Neuronal stem cell (in vitro differentiated cells): ENCODE results near the gene SHC1.
A peak's percentile ranks its signal among the peaks of the same experiment; 100 is the strongest.

ENCODE experiments used
- DNase-seq: peaks from one replicate; pipeline ENCODE4 v3.0.0-alpha.2; 2013; ENCODE audit warnings: low spot score
- H2AFZ ChIP-seq: one replicate; pipeline ENCODE4 v1.6.1; 2013; ENCODE audit warnings: mild to moderate bottlenecking, low read length, inconsistent platforms
- H2AK5ac ChIP-seq: 2 replicates; pipeline ENCODE4 v1.6.1; 2013; ENCODE audit warnings: low read depth, mild to moderate bottlenecking, inconsistent platforms, low read length, moderate library complexity, mixed read lengths
- H2BK120ac ChIP-seq: 2 replicates; pipeline ENCODE4 v1.6.1; 2013; ENCODE audit warnings: low read depth, mild to moderate bottlenecking, inconsistent platforms, low read length, moderate library complexity, mixed read lengths
- H2BK12ac ChIP-seq: one replicate; pipeline ENCODE4 v1.6.1; 2013; ENCODE audit warnings: low read length, inconsistent platforms
- H2BK15ac ChIP-seq: 2 replicates; pipeline ENCODE4 v1.6.1; 2013; ENCODE audit warnings: mild to moderate bottlenecking, low read length, inconsistent platforms, mixed read lengths
- H2BK5ac ChIP-seq: one replicate; pipeline ENCODE4 v1.6.1; 2013; ENCODE audit warnings: inconsistent platforms, mild to moderate bottlenecking, low read length, moderate library complexity
- H3K14ac ChIP-seq: one replicate; pipeline ENCODE4 v1.6.1; 2013; ENCODE audit warnings: low read length, inconsistent platforms
- H3K18ac ChIP-seq: 2 replicates; pipeline ENCODE4 v1.6.1; 2013; ENCODE audit warnings: low read length, inconsistent platforms
- H3K23ac ChIP-seq: 2 replicates; pipeline ENCODE4 v1.6.1; 2013; ENCODE audit warnings: low read depth, mild to moderate bottlenecking, mixed read lengths, low read length, inconsistent platforms; ENCODE audit not compliant: poor library complexity
- H3K27ac ChIP-seq: replicated peaks from 3 replicates; pipeline ENCODE4 v1.5.1; 2013; ENCODE audit warnings: low read length, inconsistent platforms
- H3K27me3 ChIP-seq, 3 experiments: 2 replicates each; pipeline ENCODE4 v1.6.1; 2013; ENCODE audit warnings: low read length in 3 of 3, mild to moderate bottlenecking in 2 of 3, inconsistent platforms in 1 of 3, low read depth in 1 of 3, mixed read lengths in 1 of 3, moderate library complexity in 1 of 3; ENCODE audit not compliant: control insufficient read depth in 3 of 3, insufficient read depth in 3 of 3
- H3K36me3 ChIP-seq, 2 donors: replicated peaks in 1 of 2; 2 replicates each; pipeline ENCODE4 v1.6.1; 2013; ENCODE audit warnings: low read length in 2 of 2; ENCODE audit not compliant: control insufficient read depth in 2 of 2, insufficient read depth in 2 of 2
- H3K4ac ChIP-seq: 2 replicates; pipeline ENCODE4 v1.6.1; 2013; ENCODE audit warnings: inconsistent platforms, mild to moderate bottlenecking, low read length, moderate library complexity
- H3K4me1 ChIP-seq, 2 donors: 1 replicate in 1 of 2; 2 replicates in 1 of 2; pipeline ENCODE4 v1.6.1; 2013; ENCODE audit warnings: low read length in 2 of 2, low read depth in 1 of 2; ENCODE audit not compliant: control insufficient read depth in 2 of 2, insufficient read depth in 1 of 2
- H3K4me2 ChIP-seq: one replicate; pipeline ENCODE4 v1.6.1; 2013; ENCODE audit warnings: mild to moderate bottlenecking, low read length, inconsistent platforms; ENCODE audit not compliant: insufficient read depth, poor library complexity, severe bottlenecking
- H3K4me3 ChIP-seq, 2 donors: 2 replicates each; pipeline ENCODE4 v1.5.1; 2013; ENCODE audit warnings: low read length in 2 of 2, mild to moderate bottlenecking in 2 of 2, inconsistent platforms in 1 of 2, moderate library complexity in 1 of 2
- H3K79me1 ChIP-seq: one replicate; pipeline ENCODE4 v1.6.1; 2013; ENCODE audit warnings: low read depth, mild to moderate bottlenecking, inconsistent platforms, low read length, moderate library complexity
- H3K9ac ChIP-seq: one replicate; pipeline ENCODE4 v1.6.1; 2013; ENCODE audit warnings: mild to moderate bottlenecking, low read depth, low read length, inconsistent platforms; ENCODE audit not compliant: poor library complexity
- H3K9me3 ChIP-seq, 2 donors: replicated peaks in 1 of 2; 2 replicates each; pipeline versions ENCODE3 to v1.6.1; 2013; ENCODE audit warnings: low read length in 2 of 2, mild to moderate bottlenecking in 2 of 2, inconsistent platforms in 1 of 2, low read depth in 1 of 2, mixed read lengths in 1 of 2, moderate library complexity in 1 of 2; ENCODE audit not compliant: control insufficient read depth in 2 of 2, insufficient read depth in 1 of 2
- H4K8ac ChIP-seq: one replicate; pipeline ENCODE4 v1.6.1; 2013; ENCODE audit warnings: low read depth, mild to moderate bottlenecking, inconsistent platforms, low read length, moderate library complexity
- H4K91ac ChIP-seq: one replicate; pipeline ENCODE4 v1.6.1; 2013; ENCODE audit warnings: low read length, low read depth, mild to moderate bottlenecking, inconsistent platforms; ENCODE audit not compliant: poor library complexity
- WGBS, 2 donors: extraction: QIAGEN DNeasy Blood & Tissue Kit; methylation state at CpG; one replicate each; pipeline ENCODE4 v1.1.7; 2013; ENCODE audit warnings: missing lambda C conversion rate in 2 of 2, mixed read lengths in 1 of 2; ENCODE audit not compliant: insufficient read length in 2 of 2, insufficient replicate concordance in 1 of 2; ENCODE audit errors: extremely low coverage in 2 of 2; 5-methylcytosine and 5-hydroxymethylcytosine counted together

SHC1 gene

DNA sequence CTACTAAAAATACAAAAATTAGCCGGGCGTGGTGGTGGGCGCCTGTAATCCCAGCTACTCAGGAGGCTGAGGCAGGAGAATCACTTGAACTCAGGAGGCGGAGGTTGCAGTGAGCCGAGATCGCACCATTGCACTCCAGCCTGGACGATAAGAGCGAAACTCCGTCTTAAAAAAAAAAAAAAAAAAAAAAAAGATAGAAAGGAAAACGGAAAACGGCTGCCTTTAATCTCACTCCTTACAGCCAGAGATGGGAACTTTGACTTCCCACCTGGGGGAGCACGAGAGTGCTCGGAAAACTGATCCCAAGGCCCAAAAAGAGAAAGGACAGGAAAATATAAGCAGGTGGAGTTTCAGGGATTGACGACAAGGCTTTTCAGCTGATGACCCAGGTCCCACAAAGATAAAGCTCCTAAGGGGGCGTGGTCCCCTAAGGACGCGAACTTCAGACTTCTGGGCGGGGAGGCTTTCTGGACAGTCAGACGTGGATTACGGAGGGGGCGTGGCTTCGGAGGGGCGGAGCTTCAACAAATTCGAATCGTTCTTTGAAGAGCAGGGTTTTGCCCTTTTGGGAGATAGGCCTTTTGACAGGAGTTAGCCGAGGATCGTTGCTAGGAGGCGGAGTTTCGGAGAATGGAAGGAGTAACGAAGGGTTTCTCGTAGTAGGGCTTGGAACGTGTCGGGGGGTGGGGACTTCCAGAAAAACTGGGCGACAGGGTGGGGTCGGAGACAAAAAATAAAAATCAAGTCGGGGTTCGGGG lies 3.0 kb upstream of the SHC1 start:
- Histone ChIP-seq H3K36me3 (peaks cover 6 to 30% of the 10 kb centered on the region in 2 donors), H2BK5ac (peak overlapping the region; percentile 71), H3K27ac (peak overlapping the region; percentile 98), H4K91ac (no peak overlapping the region), H2BK12ac (no peak overlapping the region), H4K8ac (no peak overlapping the region), H3K4me2 (peak overlapping the region; percentile 50), H3K14ac (no peak overlapping the region), H3K9ac (peak overlapping the region; percentile 26), H2BK15ac (no peak overlapping the region), H3K79me1 (peaks cover 5% of the 10 kb centered on the region), H3K23ac (no peak overlapping the region), H3K4me1 (peaks cover 29 to 41% of the 10 kb centered on the region in 2 donors), H3K4ac (no peak overlapping the region), H2AK5ac (no peak overlapping the region), H3K27me3 (no peaks in the 10 kb centered on the region), H2BK120ac (no peak overlapping the region), H3K18ac (peak overlapping the region; percentile 88), H2AFZ (peak overlapping the region; percentile 89), H3K9me3 (no peaks in the 10 kb centered on the region), H3K4me3 (peak overlapping the region; percentile 56 to 86)
- WGBS, 2 donors = no CpG with 5 or more reads among the region's 37 CpGs
- peak; percentile 97 for DNase-seq

GRCh38 chr1:154972517-154973343 lies 2.2 kb upstream of the SHC1 start:
- H3K14ac ChIP-seq = no peak overlapping the region
- no peak overlapping the region for H2BK120ac ChIP-seq
- no peak overlapping the region for H2BK12ac ChIP-seq
- H3K4ac ChIP-seq = no peak overlapping the region
- H4K91ac ChIP-seq = no peak overlapping the region
- peak overlapping the region; percentile 82 for H3K18ac ChIP-seq
- H3K4me1 ChIP-seq = peaks cover 29 to 41% of the 10 kb centered on the region in 2 donors
- peak overlapping the region; percentile 46 for H3K4me2 ChIP-seq
- H3K27ac ChIP-seq = peak overlapping the region; percentile 98
- H3K4me3 ChIP-seq = peak overlapping the region; percentile 46 to 56
- no peak overlapping the region for H4K8ac ChIP-seq
- no CpG with 5 or more reads among the region's 18 CpGs for WGBS, 2 donors
- no peak overlapping the region for H2AK5ac ChIP-seq
- DNase-seq = peak; percentile 73
- H2BK5ac ChIP-seq = no peak overlapping the region
- no peak overlapping the region for H3K23ac ChIP-seq
- H3K27me3 ChIP-seq = no peaks in the 10 kb centered on the region
- H3K79me1 ChIP-seq = peaks cover 9% of the 10 kb centered on the region
- no peaks in the 10 kb centered on the region for H3K9me3 ChIP-seq
- no peak overlapping the region for H2BK15ac ChIP-seq
- H2AFZ ChIP-seq = peak overlapping the region; percentile 9
- H3K9ac ChIP-seq = no peak overlapping the region
- peaks cover 2 to 30% of the 10 kb centered on the region in 2 donors for H3K36me3 ChIP-seq

- no peak overlapping the region for H3K4me3 ChIP-seq
- H2BK5ac ChIP-seq = no peak overlapping the region
- H3K4me1 ChIP-seq = peaks cover 29 to 41% of the 10 kb centered on the region in 2 donors
- H3K4me2 ChIP-seq = peak overlapping the region; percentile 41
- no peak overlapping the region for H3K4ac ChIP-seq
- no peak overlapping the region for H4K91ac ChIP-seq
- no peak overlapping the region for H2BK12ac ChIP-seq
- H2BK15ac ChIP-seq = no peak overlapping the region
- H3K9me3 ChIP-seq = no peaks in the 10 kb centered on the region
- no peak overlapping the region for H2BK120ac ChIP-seq
- H3K18ac ChIP-seq = no peak overlapping the region
- no peak for DNase-seq
- no peak overlapping the region for H3K14ac ChIP-seq
- no CpG with 5 or more reads among the region's 3 CpGs for WGBS, 2 donors
- peaks cover 4 to 31% of the 10 kb centered on the region in 2 donors for H3K36me3 ChIP-seq
- H3K9ac ChIP-seq = no peak overlapping the region
- H3K79me1 ChIP-seq = peaks cover 9% of the 10 kb centered on the region
- H3K27ac ChIP-seq = peak overlapping the region; percentile 98
- H2AK5ac ChIP-seq = no peak overlapping the region
- H2AFZ ChIP-seq = peak overlapping the region; percentile 9
- no peak overlapping the region for H4K8ac ChIP-seq
- no peaks in the 10 kb centered on the region for H3K27me3 ChIP-seq
- no peak overlapping the region for H3K23ac ChIP-seq
Measured at GRCh38 chr1:154972213-154972516, 1.6 kb upstream of the SHC1 start.
